GM12878 (cell line): Measurements from ENCODE around the gene TIMM21.

Source experiments
- E2F8 ChIP-seq: fragments of 450-650 bp; IDR thresholded peaks from 2 replicates; pipeline ENCODE4 v1.6.1; 2018; ENCODE audit warnings: mild to moderate bottlenecking, low read depth, moderate library complexity; ENCODE audit not compliant: partially characterized antibody
- ESRRA ChIP-seq: IDR thresholded peaks from 2 replicates; pipeline ENCODE4 v1.6.1; 2012; ENCODE audit warnings: mild to moderate bottlenecking, low read length, improper control_type of control experiment
- FOXK2 ChIP-seq: fragments of 450-650 bp; IDR thresholded peaks from 2 replicates; pipeline ENCODE4 v1.6.1; 2017; ENCODE audit warnings: mild to moderate bottlenecking, moderate library complexity
- KDM1A ChIP-seq: fragments of 200-600 bp; sonication (generic); IDR thresholded peaks from 2 replicates; pipeline ENCODE4 v1.6.1; 2016; ENCODE audit warnings: borderline replicate concordance
- KLF5 ChIP-seq: fragments of 450-650 bp; IDR thresholded peaks from 2 replicates; pipeline ENCODE4 v1.6.1; 2014; ENCODE audit warnings: mild to moderate bottlenecking; ENCODE audit not compliant: partially characterized antibody
- YY1 ChIP-seq: IDR thresholded peaks from 2 replicates; pipeline ENCODE4 v1.6.1; 2011; ENCODE audit warnings: low read depth, mild to moderate bottlenecking, low read length
- ZNF24 ChIP-seq: fragments of 450-650 bp; IDR thresholded peaks from 2 replicates; pipeline ENCODE4 v1.6.1; 2017; ENCODE audit warnings: antibody characterized with exemption, mild to moderate bottlenecking
- TF ChIP-seq, protein P1 (sequence below), 3 experiments: IDR thresholded peaks in 2 of 3; conservative IDR thresholded peaks in 1 of 3; 2 replicates each; pipeline ENCODE4 v1.5.1; 2011; ENCODE audit warnings: low read depth in 3 of 3, low read length in 3 of 3, mild to moderate bottlenecking in 3 of 3, control low read depth in 2 of 3, moderate library complexity in 2 of 3, inconsistent platforms in 1 of 3, mixed read lengths in 1 of 3; ENCODE audit not compliant: control insufficient read depth in 2 of 3, insufficient read depth in 1 of 3; ENCODE audit errors: extremely low read depth in 1 of 3
- TF ChIP-seq, protein P2 (sequence below): IDR thresholded peaks from 2 replicates; pipeline ENCODE4 v1.6.1; 2012; ENCODE audit warnings: low read depth, low read length, improper control_type of control experiment

DNA sequence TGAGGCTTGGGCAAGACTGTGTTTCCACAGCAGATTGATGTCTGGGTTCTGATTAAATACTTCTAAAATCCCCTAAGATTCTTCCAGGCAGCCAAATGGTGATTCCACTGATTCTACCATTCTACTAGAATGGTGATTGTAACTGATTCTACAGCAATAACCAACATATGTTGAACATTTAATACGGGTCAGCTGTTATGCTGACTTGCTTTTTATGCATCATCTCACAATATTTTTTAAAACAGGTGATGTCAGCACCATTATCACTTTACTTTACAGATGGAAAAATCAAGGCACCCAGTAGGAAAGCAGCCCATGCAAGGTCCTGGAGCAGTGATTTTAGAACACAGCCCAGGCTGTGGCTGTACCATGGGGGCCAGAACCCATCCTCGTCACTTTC is 37.5 kb downstream of the TIMM21 start:
- TF ChIP-seq, protein P1, sequence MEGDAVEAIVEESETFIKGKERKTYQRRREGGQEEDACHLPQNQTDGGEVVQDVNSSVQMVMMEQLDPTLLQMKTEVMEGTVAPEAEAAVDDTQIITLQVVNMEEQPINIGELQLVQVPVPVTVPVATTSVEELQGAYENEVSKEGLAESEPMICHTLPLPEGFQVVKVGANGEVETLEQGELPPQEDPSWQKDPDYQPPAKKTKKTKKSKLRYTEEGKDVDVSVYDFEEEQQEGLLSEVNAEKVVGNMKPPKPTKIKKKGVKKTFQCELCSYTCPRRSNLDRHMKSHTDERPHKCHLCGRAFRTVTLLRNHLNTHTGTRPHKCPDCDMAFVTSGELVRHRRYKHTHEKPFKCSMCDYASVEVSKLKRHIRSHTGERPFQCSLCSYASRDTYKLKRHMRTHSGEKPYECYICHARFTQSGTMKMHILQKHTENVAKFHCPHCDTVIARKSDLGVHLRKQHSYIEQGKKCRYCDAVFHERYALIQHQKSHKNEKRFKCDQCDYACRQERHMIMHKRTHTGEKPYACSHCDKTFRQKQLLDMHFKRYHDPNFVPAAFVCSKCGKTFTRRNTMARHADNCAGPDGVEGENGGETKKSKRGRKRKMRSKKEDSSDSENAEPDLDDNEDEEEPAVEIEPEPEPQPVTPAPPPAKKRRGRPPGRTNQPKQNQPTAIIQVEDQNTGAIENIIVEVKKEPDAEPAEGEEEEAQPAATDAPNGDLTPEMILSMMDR (IDR thresholded peaks at IDR 0.05 in 2 of 3, conservative IDR thresholded peaks at IDR 0.05 in 1 of 3; ENCODE audit: control insufficient read depth in 2 of 3, extremely low read depth in 1 of 3, insufficient read depth in 1 of 3, low read depth in 3 of 3, low read length in 3 of 3): no peak
- TF ChIP-seq E2F8 (no peak), ZNF24 (no peak), YY1 (no peak), KLF5 (no peak), ESRRA (no peak), FOXK2 (no peak), KDM1A (no peak)
- TF ChIP-seq, protein P2, sequence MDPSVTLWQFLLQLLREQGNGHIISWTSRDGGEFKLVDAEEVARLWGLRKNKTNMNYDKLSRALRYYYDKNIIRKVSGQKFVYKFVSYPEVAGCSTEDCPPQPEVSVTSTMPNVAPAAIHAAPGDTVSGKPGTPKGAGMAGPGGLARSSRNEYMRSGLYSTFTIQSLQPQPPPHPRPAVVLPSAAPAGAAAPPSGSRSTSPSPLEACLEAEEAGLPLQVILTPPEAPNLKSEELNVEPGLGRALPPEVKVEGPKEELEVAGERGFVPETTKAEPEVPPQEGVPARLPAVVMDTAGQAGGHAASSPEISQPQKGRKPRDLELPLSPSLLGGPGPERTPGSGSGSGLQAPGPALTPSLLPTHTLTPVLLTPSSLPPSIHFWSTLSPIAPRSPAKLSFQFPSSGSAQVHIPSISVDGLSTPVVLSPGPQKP: no peak
